ENCODE measurements around the gene CYB561D1.

DNA sequence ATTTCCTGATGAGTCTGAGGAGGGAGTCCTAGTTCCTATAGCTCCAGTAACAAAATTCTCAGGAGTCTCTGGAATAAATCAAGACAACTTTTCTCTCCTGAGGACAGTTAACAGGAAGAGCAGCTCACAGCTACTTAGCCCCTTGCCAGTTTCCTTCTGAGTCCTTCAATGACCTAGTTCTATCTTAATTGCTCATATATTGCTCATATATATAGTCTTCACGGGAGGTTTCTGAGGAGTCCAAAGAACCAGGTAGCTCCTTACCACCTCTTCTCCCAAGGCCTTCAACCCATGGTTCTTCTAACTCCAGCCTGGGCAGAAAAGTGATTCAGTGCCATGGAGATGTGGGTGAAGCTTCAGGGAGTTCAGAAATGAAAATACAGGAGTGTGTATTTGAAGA, 11.1 kb downstream of the CYB561D1 start:
- TF ChIP-seq EZH2 (IDR thresholded peaks at IDR 0.05; ENCODE audit: borderline replicate concordance, low read depth, low read length, severe bottlenecking) = no peak
- TF ChIP-seq, protein P1, sequence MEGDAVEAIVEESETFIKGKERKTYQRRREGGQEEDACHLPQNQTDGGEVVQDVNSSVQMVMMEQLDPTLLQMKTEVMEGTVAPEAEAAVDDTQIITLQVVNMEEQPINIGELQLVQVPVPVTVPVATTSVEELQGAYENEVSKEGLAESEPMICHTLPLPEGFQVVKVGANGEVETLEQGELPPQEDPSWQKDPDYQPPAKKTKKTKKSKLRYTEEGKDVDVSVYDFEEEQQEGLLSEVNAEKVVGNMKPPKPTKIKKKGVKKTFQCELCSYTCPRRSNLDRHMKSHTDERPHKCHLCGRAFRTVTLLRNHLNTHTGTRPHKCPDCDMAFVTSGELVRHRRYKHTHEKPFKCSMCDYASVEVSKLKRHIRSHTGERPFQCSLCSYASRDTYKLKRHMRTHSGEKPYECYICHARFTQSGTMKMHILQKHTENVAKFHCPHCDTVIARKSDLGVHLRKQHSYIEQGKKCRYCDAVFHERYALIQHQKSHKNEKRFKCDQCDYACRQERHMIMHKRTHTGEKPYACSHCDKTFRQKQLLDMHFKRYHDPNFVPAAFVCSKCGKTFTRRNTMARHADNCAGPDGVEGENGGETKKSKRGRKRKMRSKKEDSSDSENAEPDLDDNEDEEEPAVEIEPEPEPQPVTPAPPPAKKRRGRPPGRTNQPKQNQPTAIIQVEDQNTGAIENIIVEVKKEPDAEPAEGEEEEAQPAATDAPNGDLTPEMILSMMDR (IDR thresholded peaks at IDR 0.05; ENCODE audit: extremely low read depth in 1 of 2, insufficient read depth in 1 of 2, low read depth in 1 of 2, low read length in 2 of 2) = no peak
- TF ChIP-seq POLR2AphosphoS5 (IDR thresholded peaks at IDR 0.05; ENCODE audit: insufficient read depth, low read depth, low read length) = no peak
- no peak for TF ChIP-seq POLR2A (IDR thresholded peaks at IDR 0.05; ENCODE audit: low read depth, low read length)
- TF ChIP-seq, protein P2, sequence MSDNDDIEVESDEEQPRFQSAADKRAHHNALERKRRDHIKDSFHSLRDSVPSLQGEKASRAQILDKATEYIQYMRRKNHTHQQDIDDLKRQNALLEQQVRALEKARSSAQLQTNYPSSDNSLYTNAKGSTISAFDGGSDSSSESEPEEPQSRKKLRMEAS (IDR thresholded peaks at IDR 0.05; ENCODE audit: insufficient read depth, insufficient read length) = no peak

Measured in endothelial cell of umbilical vein (primary cell).